HG03575 (cell line): ENCODE data around the gene KIF22.
"Not testable (repeated sequence)": the region's sequence is repeated elsewhere in the genome, so short reads cannot be mapped to it uniquely, and the experiment has no call there.

Source experiments
- ATAC-seq: cut with Tn5 transposase; IDR thresholded peaks from one replicate; pipeline ENCODE4 v1.9.1; 2021; ENCODE audit not compliant: unreplicated experiment, insufficient number of reproducible peaks, low FRiP score; ENCODE audit errors: extremely low read depth

KIF22 gene

DNA sequence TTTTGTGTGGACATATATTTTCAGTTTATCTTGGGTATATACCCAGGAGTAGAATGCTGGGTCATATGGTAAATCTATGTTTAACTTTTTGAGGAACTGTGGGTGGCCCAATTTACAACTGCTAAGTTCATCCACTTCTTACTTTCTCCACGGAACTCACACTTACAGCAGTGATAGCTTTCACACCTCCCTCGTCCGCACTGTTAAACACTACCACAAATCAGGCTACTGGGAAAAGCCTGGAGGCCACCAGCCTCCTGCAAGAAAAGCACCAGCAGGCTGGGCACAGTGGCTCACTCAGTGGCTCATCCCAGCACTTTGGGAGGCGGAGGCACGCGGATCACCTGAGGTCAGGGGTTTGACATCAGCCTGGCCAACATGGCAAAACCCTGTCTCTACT lies 27.2 kb upstream of the KIF22 start:
- no peak for ATAC-seq

DNA sequence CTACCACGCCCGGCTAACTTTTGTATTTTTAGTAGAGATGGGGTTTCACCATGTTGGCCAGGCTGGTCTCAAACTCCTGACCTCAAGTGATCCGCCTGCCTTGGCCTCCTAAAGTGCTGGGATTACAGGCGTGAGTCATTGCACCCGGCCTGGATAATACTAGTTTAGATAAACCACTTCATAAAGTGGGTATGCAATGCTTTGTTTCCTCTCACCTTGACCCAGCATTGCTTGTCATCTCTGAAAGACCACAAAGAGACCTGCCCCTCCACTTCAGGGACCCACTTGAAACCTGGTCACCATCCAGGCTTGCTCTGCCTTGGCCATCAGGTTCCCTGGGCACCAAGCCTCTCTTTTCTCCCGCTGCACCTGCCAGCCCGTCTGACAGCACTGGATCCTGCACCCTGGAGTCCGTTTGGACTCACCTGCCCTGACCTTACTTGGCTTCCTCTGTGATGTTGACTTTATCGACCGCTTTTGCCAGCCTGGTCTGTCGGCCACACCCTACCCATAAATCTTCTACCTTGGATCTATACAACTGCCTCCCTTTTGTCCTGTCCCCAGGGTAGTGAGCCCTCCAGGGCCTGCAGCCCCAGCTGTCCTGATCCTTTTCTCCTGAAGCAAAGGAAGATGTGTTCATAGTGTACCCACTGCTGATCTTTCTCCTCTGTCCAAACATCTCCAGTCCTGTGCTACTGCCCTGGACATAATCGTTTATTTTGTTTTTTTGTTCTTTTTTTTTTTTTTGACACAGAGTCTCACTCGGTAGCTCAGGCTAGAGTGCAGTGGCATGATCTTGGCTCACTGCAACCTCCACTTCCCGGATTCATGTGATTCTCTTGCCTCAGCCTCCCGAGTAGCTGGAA lies 25.2 kb upstream of the KIF22 start:
- no peak for ATAC-seq

DNA sequence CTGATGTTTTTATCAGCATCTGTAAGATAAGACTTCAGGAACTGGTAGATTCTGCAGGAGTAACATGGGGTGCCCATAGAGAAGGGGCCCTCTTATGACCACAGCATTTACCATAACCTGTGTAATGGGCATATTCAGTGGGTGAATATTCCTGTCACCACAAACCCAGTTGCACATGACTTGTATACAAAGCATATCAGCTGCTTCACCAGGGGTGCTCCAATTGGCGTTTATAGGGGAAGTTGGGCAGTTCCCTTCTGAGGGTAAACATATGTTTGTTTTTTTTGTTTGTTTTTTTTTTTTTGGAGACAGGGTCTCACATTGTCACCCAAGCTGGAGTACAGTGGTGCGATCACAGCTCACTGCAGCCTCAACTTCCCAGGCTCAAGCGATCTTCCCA lies 24.0 kb upstream of the KIF22 start:
- no peak for ATAC-seq

DNA sequence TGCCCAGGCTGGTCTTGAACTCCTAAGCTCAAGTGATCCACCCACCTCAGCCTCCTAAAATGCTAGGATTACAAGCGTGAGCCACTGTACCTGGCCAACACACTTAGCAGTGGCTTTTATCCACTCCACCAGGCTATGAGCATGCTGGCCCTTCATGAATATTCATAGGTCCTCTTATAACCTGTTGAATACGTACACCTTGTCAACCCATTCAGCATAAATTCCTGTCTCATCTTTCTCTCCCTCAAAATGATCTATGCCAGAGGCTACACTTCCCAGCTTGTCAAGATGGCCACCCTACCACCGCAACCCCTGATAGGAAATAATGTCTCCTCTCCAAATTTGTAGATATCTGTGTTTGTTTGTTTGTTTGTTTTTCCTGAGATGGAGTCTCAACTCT lies 23.5 kb upstream of the KIF22 start:
- ATAC-seq: no peak

DNA sequence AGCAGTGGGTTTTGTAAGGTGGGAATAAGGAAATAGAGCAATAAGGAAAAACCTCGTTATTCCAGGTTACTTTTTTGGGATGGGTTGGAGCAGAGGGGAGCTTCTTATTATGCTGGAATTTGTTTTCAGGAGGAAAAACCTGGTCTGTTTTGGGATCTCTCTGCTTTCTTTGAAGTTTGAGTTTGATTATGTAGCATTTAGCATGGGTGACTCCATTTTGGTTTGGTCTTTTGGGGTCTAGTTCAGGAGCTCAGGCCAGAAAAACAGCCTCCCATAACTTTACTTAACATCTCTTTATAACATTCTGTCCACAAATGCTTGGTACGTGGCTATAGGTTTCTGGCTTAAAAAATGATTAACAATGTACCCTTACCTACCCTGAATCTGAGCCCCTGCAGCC lies 21.0 kb upstream of the KIF22 start:
- no peak for ATAC-seq

DNA sequence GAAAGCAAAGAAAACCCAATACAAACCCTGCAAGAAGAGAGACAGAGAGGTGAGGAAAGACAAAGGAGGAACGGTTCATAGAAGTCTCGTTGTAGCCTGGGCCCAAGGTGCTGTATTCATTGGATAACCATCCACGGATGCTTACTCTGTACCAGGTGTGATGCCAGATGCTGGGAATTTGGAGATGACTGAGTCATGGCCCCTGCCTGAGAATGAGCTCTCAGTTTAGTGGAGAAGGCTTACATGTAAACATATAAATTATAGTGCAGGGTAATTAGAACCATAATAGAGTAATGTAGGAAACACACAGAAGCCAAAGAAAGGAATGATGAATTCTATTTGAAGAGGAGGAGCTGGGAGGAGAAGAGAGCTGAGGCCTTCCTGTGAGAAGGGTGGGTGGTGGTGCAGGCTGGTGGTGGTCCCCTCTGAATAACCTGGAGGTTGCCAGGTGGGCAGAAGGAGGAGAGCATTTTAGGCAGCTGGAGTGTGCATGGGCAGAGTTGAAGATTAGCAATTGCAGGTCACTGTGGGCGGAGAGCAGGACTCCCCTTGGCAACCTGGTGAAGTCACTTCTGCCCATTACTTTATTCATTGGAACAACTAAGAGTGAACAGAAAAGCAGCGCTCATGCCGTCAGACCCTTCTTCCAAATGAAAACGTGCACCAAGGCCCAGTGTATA lies 20.2 kb upstream of the KIF22 start:
- ATAC-seq: no peak

DNA sequence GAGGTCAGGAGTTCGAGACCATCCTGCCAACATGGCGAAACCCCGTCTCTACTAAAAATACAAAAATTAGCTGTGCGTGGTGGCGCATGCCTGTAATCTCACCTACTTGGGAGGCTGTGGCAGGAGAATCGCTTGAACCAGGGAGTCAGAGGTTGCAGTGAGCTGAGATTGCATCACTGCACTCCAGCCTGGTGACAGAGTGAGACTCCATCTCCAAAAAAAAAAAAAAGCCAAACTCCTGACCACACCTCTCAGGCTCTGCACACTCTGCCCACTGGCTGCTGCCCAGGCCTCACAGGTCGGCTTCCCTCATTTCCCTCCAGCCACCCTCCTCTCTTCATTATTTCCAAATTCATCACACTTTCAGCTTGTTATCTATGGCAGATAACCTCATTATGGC lies 18.2 kb upstream of the KIF22 start:
- not testable (repeated sequence) for ATAC-seq

DNA sequence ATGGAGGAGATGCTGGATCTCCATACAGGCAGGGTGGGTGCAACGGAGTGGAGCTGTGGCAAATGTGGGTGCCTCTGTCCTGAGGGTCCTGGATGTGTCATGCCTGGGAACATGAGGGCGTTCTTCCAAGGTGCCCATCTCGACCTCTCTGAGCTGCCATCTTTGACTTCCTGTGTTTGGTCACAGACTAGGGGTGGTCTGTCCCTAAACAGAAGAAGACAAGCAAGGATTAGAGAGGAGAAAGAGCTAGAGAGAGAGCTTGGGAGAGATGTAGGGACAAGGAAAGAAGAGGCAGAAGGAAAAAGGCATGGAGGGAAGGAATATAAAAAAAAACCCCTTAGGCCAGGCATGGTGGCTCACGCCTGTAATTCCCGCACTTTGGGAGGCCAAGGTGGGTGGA lies 15.8 kb upstream of the KIF22 start:
- ATAC-seq: no peak

DNA sequence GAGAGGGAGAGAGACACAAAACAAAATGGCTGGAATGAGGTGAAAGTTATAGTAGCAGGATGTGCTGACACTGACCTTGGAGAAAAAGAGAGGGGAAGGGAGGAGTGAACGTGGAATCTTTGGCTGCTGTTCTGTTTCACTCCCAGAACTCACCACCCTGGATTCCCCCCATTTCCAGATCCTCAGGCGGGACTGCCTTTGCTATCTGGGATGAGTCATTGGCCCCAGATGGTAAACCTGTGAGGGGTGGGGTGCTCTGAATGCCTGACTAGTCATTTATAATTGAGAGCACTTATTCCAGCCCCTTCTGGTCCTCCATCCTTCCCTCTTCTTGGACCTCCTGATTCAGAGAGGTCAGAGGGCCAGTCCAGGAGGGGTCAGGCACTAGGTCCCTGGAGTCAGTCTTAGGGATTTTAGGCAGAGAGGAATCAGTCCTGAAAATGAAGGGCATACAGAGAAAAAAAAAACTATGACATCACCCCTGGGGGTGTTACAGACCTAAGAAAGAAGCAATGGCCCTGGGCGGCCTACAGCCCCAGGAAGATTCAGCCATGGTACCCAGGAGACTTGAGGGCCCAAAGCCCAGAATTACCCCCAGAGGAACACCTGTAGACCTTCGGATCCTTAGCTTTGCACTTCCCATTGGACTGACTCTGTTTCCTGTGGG lies 14.7 kb upstream of the KIF22 start:
- no peak for ATAC-seq

DNA sequence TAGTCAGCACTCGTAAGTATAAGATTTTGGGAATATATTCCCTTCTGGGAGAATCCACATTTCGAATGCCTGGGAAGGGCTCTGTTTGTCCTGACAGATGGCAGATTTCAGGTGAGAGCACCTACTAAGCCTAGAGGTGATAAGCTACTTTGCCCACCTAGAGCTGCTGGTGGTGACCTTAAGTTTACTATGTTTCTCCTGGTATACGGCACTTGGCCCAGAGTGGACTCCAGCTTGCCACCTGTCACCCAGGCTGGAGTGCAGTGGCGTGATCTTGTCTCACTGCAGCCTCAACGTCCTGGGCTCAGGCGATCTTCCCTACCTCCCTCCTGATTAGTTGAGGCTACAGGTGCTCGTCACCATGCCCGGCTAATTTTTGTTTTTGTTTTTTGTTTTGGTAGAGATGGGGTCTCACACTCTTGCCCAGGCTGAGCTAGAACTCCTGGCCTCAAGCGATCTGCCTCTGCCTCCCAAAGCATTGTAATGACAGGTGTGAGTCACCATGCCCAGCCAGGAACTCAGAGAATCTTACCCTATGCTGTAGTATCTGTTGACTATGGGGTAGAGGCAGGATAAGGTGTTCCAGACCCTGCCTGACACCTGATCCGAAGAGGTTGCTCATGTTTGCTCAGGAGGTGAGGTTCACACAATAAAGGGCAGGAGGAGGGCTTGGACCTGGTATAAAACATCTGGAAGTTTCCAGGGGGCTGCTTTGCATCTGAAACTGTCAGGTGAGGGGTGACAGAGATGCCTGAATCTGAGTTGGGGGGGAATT lies 12.8 kb upstream of the KIF22 start, which contains the start of gene ZG16:
Gene ZG16 (plus strand): TSS at position 681 of the 775 bp plus-strand sequence. CDS start 1,011 bp downstream, outside the sequence.
- ATAC-seq: no peak

DNA sequence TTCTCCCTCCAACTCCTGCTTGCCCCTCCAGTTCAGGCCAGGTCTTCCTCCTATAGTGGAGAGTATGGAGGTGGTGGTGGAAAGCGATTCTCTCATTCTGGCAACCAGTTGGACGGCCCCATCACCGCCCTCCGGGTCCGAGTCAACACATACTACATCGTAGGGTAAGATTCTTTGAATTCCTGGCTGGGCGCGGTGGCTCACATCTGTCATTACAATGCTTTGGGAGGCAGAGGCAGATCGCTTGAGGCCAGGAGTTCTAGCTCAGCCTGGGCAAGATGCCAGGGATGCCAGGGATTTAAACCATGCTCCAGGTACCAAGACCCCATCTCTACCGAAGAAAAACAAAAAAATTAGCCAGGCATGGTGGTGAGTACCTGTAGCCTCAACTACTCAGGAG lies 11.1 kb upstream of the KIF22 start:
- ATAC-seq: no peak

DNA sequence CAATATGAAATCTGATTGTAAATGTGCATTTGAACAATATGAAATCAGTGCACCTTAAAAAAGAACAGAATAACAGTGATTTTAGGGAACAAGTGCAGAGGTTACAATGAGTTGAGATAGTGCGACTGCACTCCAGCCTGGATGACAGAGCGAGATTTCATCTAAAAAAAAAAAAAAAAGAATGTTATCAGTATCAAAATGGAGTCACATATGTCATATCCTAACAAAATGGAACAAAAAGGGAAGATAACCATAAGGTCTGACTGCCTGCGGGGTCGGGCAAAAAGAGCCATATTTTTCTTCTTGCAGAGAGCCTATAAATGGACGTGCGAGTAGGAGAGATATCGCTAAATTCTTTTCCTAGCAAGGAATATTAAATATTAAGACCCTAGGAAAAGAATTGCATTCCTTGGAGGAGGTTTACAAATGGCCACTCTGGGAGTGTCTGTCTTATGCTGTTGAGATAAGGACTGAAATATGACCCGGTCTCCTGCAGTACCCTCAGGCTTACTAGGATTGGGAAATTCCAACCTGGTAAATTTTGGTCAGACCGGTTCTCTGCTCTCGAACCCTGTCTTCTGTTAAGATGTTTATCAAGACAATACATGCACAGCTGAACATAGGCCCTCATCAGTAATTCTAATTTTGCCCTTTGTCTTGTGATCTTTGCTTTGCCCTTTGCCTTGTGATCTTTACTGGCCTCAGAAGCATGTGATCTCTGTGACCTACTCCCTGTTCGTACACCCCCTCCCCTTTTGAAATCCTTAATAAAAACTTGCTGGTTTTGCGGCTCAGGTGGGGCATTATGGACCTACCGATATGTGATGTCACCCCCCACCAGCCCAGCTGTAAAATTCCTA lies 7.2 kb upstream of the KIF22 start:
- ATAC-seq: not testable (repeated sequence)

DNA sequence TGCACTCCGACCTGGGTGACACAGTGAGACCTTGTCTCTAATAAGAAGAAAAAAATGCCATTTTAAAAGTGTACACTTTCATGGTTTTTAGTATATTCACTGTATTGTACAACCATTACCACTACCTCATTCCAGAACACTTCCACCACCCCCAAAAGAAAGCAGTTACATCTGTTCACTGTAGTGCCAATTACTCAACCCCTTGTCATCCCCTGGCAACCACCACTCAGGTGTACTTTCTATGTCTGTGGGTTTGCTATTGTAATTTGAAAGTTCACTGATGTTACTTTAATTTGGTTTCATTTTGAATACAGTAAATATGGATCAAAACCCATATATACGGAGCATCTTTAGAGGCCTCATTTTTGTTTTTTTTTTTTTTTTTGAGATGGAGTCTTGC lies 6.4 kb upstream of the KIF22 start:
- no peak for ATAC-seq

DNA sequence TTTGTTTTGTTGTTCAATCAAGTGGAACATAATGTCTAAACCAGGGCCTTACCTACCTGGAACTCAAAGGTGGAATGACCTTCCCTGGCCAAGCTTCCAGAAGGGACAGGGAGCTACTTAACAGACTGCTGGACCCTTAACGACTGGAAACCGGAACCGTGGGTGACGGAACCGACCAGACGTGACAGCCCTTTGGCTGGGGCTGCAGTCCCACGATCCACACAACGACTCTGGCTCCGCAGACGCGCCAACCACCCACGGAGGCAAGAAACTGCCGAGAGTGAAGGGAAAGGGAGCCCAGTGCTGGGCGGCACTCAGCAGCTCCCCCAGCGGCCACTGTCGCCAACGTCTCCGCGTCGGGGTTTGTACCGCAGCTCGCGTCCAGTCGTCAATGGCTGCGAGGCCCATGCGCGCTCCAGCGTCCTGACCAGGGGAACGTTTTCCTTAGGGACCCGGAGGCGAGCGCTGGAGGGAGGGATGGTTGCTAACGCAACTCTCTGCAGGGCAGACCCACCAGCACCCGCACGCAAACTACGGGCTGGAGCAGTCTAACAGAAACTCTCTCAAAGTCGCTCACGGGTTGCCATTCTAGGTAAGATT lies 5.5 kb upstream of the KIF22 start:
- no peak for ATAC-seq

DNA sequence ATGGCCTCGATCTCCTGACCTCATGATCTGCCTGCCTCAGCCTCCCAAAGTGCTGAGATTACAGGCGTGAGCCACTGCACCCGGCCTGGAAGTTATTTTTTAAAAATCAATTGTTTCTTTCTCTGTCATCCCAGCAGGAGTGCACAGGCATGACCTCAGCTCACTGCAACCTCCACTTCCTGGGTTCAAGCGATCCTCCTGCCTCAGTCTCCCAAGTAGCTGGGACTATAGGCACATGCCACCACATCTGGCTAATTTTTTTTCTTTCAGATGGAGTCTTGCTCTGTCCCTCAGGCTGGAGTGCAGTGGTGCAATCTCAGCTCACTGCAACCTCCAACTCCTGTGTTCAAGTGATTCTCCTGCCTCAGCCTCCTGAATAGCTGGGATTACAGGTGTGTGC lies 3.4 kb upstream of the KIF22 start:
- not testable (repeated sequence) for ATAC-seq

DNA sequence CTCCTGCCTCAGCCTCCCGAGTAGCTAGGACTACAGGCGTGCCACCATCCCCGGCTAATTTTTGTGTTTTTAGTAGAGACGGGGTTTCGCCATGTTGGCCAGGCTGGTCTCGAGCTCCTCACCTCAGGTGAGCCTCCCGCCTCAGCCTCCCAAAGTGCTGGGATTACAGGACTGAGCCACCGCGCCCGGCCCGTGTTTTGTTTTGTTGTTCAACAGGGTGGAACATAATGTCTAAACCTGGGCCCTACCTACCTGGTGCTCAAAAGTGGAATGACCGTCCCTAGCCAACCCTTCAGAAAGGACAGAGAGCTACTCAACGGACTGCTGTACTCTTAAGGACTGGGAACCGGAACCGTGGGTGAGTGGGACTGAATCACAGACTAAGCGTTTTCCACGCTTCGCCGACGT lies 772 bp upstream of the KIF22 start:
- no peak for ATAC-seq

DNA sequence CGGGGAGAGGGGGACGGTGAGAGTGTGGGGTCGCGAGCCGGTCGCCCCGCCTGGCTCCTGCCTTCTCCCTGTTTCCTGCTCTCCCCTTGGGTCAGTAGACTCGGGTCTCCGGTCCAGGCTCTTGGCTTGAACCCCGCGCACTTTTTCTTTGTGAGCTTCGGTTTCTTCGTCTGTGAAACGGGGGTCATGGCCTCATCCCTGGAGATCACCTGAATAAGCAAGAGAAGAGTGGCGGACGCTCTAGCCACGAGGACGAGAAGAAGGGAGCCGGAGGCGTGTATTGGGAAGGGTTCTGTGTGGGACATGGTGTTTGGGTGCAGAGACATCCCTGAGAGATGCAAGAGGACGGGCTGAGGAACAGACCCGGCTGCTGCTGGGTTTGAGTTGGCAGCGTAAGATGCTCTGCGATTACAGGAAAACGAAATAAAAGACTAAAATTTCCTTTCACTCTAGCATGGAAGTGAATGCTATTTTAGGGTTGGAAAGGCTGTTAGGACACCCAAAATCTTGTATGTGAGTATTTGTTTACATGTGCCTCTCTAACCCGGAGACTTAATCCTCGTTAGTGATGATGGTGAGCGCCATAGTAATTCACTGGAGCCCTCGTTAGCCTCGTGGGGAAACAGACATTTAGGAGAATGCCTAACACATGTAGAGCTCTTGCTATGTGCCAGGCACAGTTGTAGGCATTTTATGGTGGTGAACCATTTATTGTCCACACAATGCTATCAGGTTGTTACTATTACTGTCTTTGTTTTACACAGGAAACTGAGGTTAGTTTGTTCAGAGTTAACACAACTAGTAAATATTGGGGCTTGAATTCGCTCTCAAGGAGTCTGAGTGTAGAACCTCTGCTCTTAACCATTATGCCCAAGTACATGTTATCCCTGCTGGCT lies 646 bp downstream of the KIF22 start:
- ATAC-seq: no peak
